ENCODE data around the gene ETV5. TPM values are rescaled to one million over a fixed set of nuclear protein-coding genes. Genes with fewer than 3 reads are reported as not detected.

ETV5 gene
- total RNA-seq, 2 donors from 2014 or later: 0.99 to 1.2 TPM

DNA sequence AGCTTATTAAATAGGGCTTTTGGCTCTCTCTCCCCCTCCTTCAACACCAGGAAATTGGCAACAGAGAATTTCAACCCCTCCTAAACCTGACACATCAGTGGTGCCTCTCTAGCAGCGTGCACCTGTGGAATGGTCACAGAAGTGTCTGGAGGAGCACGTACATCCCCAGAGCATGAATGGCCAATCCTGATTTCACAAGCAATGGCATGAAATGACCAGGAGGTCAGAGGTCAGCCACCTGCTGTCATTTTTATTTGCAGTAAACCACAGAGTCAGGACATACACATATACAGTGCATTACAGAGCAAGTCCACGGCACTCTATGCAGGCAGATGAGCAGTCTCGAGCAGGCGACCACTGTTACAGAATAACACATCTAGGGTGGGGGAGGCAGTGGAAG is 25.1 kb upstream of the ETV5 start:
- H3K9me3 Mint-ChIP-seq: no peaks in the 10 kb centered on the region
- H3K4me1 Mint-ChIP-seq: no peaks in the 10 kb centered on the region
- H3K36me3 Mint-ChIP-seq (ENCODE audit: low read depth): no peaks in the 10 kb centered on the region
- no peak for ATAC-seq (replicated peaks)
- H3K4me3 Mint-ChIP-seq: no peak overlapping the region
- peaks cover 23% of the 10 kb centered on the region for H3K27me3 Mint-ChIP-seq
- H3K27ac Mint-ChIP-seq: no peak overlapping the region

DNA sequence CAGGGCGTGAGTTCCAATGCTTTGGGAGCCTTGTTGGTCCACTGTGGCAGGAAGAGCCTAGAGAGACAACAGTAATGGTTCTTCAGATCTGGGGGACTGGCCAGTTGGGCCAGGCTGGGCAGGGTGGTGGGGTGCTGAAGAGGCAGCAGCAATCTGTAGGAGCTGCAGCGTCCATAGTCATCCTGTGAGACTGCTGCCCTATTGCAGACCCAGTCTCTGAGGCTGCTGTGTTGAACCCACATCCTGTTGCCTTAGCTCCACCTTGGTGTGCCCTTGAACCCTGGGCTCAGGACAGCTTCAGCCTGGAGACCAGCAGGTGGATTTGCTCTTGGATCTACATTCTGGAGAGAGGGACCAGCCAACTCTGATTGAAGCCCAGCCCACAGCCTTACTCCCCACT is 23.6 kb upstream of the ETV5 start:
- H3K36me3 Mint-ChIP-seq (ENCODE audit: low read depth): no peaks in the 10 kb centered on the region
- H3K4me3 Mint-ChIP-seq: no peak overlapping the region
- no peaks in the 10 kb centered on the region for H3K4me1 Mint-ChIP-seq
- H3K27me3 Mint-ChIP-seq: peaks cover 19% of the 10 kb centered on the region
- H3K27ac Mint-ChIP-seq: no peak overlapping the region
- no peaks in the 10 kb centered on the region for H3K9me3 Mint-ChIP-seq
- ATAC-seq (replicated peaks): no peak

DNA sequence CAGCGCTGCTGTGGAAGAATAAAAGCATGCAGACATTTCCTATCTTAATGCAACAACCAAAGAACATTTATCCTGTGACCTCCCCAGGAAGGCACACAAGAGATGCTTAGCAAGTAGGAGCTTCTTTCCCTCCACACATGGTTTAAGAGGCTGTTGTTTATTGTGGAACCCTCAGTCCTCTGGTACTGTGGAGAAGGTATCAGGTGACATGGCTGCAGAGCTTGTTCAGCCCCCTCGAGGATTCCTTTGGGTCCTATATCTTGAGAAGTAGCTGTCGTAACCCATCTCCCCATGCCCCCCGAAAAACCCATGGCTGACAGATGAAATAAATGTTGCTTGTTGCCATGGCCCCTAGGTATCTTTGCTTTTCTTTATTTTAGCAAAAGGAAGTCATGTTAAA is 20.3 kb upstream of the ETV5 start:
- Mint-ChIP-seq H3K27me3 (peaks cover 14% of the 10 kb centered on the region), H3K4me3 (no peak overlapping the region), H3K4me1 (no peaks in the 10 kb centered on the region), H3K36me3 (ENCODE audit: low read depth) (no peaks in the 10 kb centered on the region), H3K9me3 (no peaks in the 10 kb centered on the region), H3K27ac (no peak overlapping the region)
- ATAC-seq (replicated peaks): no peak

DNA sequence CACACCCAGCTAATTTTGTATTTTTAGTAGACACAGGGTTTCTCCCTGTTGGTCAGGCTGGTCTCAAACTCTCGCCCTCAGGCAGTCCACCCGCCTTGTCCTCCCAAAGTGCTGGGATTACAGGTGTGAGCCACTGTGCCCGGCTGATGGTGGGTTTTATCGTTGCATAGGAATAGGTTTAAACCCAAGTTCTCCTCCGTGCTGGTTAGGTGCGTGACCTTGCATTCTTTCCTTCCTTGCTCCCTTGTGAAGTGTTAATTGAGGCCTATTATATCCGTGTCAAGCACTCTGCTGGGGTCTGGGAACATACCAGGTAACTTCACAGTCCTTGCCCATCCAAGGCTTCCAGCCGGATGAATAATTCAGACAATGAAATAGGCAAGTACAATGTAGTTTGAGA is 19.3 kb upstream of the ETV5 start:
- Mint-ChIP-seq H3K4me3 (no peak overlapping the region), H3K36me3 (ENCODE audit: low read depth) (no peaks in the 10 kb centered on the region), H3K4me1 (no peaks in the 10 kb centered on the region), H3K27me3 (peaks cover 14% of the 10 kb centered on the region), H3K27ac (no peak overlapping the region), H3K9me3 (no peaks in the 10 kb centered on the region)
- no peak for ATAC-seq (replicated peaks)

DNA sequence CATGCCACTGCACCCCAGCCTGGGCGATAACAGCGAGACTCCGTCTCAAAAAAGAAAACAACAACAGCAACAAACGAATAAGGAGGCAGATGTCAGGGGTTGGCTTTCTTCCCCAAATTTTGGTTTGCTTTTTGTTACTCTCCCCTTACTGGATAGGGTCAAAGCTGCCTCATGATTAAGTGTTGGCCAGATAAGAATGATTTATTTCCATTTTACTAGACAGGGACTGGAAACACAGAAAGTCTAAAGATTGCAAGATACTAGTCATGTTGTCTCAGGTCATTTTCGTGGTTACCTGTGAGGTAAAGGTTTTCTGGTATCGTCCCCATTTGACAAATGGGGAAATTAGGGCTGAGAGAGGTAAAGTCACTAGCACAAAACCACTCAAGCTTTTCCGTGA is 18.6 kb upstream of the ETV5 start:
- H3K27me3 Mint-ChIP-seq: peaks cover 15% of the 10 kb centered on the region
- H3K36me3 Mint-ChIP-seq (ENCODE audit: low read depth): no peaks in the 10 kb centered on the region
- no peak for ATAC-seq (replicated peaks)
- no peaks in the 10 kb centered on the region for H3K4me1 Mint-ChIP-seq
- no peaks in the 10 kb centered on the region for H3K9me3 Mint-ChIP-seq
- no peak overlapping the region for H3K27ac Mint-ChIP-seq
- H3K4me3 Mint-ChIP-seq: no peak overlapping the region

DNA sequence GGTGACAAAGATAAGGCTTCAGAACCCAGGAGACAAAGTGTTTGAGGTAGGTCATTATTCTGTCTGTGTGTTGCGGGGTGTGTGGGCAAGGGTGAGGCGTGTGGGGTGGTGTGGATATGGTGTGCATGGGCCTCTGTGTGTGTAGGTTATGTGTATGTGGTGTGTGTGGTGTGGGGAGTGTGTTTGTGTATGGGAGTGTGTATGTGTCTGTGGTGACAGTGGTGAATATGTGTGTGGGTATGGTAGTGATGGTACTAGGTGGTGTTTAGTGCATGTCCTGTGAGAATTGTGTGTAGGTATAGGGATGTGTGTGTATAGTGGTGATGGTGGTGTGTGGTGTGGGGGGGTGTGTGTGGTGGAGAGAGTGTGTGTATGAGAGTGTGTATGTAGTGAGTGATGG is 16.2 kb upstream of the ETV5 start:
- H3K27me3 Mint-ChIP-seq: peaks cover 25% of the 10 kb centered on the region

DNA sequence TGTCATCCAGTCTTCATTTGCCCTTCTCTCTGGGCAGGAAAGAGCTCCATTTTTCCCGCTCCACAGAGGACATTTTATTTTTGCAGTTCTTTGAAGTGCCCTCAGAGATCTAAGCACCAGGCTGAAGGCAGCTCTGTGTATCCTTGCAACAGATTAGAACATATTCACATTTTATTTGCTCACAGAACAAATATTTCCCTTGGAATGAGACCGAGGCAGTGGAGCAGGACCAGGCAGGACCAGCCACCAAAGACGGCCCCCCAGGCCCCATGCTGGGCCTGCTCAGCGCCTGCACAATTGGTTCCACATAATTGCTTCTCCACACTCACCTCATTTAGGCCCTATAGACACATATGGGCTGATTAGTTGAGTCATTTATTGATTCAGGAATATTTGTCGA is 15.7 kb upstream of the ETV5 start:
- H3K27ac Mint-ChIP-seq: no peak overlapping the region
- H3K4me1 Mint-ChIP-seq: no peaks in the 10 kb centered on the region
- H3K9me3 Mint-ChIP-seq: no peaks in the 10 kb centered on the region
- H3K4me3 Mint-ChIP-seq: no peak overlapping the region
- no peaks in the 10 kb centered on the region for H3K36me3 Mint-ChIP-seq (ENCODE audit: low read depth)
- no peak for ATAC-seq (replicated peaks)
- peaks cover 24% of the 10 kb centered on the region for H3K27me3 Mint-ChIP-seq

More for the DNA sequence above, 16.2 kb upstream of the ETV5 start:
- no peak for ATAC-seq (replicated peaks)
- H3K4me1 Mint-ChIP-seq: no peaks in the 10 kb centered on the region
- H3K36me3 Mint-ChIP-seq (ENCODE audit: low read depth): no peaks in the 10 kb centered on the region
- no peak overlapping the region for H3K27ac Mint-ChIP-seq
- no peaks in the 10 kb centered on the region for H3K9me3 Mint-ChIP-seq
- no peak overlapping the region for H3K4me3 Mint-ChIP-seq

DNA sequence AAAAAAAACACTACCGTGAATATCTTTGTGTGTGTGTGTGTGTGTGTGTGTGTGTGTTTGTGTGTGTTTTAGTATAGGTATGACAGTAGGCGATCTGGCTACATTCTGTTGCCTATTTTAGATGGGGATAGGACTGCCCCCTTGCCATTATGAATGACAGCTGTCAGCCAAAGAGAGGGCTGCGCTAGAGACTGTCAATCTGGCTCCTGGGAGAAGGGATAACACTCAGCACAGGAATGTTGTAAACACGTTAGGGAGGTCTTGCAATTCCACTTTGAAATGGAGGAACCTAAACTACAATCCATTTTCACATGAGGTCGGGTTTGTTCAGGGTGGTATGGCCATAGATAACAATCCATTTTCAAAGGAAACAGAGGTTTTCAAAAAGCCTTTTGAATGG is 14.1 kb upstream of the ETV5 start:
- Mint-ChIP-seq H3K9me3 (no peaks in the 10 kb centered on the region), H3K4me3 (no peak overlapping the region), H3K36me3 (ENCODE audit: low read depth) (no peaks in the 10 kb centered on the region), H3K4me1 (no peaks in the 10 kb centered on the region), H3K27me3 (peaks cover 36% of the 10 kb centered on the region), H3K27ac (no peak overlapping the region)
- ATAC-seq (replicated peaks): no peak

DNA sequence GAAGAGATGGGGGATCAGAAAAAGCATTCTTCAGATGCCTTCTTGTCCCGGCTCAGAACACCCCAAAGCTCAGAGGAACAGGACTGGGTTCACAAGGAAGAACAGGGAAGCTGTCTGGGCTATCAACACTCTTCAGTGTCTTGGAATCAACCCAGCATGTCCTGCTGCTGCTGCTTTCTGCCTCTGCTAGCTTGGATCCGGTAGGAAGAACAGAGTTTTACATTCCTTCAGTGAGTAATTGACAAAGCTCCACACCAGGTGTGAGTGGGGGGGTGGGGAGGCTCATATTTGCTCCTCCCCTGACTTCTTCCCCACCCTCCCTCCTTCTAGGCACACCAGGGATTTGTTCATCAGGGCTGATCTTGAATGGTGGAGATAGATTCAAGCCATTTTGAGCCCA is 13.1 kb upstream of the ETV5 start:
- H3K4me1 Mint-ChIP-seq: no peaks in the 10 kb centered on the region
- H3K36me3 Mint-ChIP-seq (ENCODE audit: low read depth): no peaks in the 10 kb centered on the region

DNA sequence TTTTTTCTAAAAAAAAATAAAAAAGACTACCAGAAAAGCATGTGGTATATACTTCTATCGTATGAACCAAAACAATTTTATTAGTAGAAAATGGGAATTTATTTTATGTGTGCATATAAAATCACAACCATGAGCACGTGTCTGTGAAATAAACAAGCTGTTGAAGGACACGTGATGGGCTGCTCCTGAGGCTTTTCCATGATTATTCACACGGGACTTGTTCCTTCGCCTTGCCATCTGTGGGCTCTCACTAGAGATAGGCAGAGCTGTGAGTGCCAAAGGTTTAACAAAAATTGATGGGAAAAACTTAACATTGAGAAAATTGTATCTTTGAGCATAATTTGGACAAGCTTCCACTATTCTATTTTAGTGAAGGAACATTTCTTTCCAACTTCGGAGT is 12.4 kb upstream of the ETV5 start:
- Mint-ChIP-seq H3K27ac (no peak overlapping the region), H3K9me3 (no peaks in the 10 kb centered on the region), H3K27me3 (peaks cover 48% of the 10 kb centered on the region), H3K4me3 (no peak overlapping the region), H3K36me3 (ENCODE audit: low read depth) (no peaks in the 10 kb centered on the region), H3K4me1 (no peaks in the 10 kb centered on the region)
- no peak for ATAC-seq (replicated peaks)

More for the DNA sequence above, 13.1 kb upstream of the ETV5 start:
- Mint-ChIP-seq H3K27ac (no peak overlapping the region), H3K9me3 (no peaks in the 10 kb centered on the region), H3K27me3 (peaks cover 42% of the 10 kb centered on the region), H3K4me3 (no peak overlapping the region)
- no peak for ATAC-seq (replicated peaks)

DNA sequence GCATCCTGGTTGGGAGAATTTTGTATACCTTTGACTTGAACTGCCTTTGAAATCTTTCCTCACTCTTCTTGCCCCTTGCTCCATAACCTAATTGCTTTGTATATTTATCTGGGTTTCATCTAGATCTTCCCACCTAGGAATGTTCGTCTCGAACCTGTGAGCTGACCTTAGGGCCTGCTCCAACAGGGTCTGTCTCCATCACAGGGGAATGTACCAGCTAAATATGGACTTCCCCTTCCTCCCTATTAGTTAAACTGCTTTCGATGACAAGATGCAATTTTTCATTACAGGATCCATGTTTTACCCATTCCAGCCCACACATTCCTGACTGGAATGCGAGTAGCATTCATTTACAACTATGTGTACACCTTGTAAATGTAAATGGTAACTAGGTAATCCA is 10.6 kb upstream of the ETV5 start:
- H3K9me3 Mint-ChIP-seq: no peaks in the 10 kb centered on the region
- no peaks in the 10 kb centered on the region for H3K36me3 Mint-ChIP-seq (ENCODE audit: low read depth)
- H3K27me3 Mint-ChIP-seq: peaks cover 55% of the 10 kb centered on the region
- H3K4me3 Mint-ChIP-seq: no peak overlapping the region
- H3K27ac Mint-ChIP-seq: no peak overlapping the region
- no peaks in the 10 kb centered on the region for H3K4me1 Mint-ChIP-seq
- no peak for ATAC-seq (replicated peaks)

DNA sequence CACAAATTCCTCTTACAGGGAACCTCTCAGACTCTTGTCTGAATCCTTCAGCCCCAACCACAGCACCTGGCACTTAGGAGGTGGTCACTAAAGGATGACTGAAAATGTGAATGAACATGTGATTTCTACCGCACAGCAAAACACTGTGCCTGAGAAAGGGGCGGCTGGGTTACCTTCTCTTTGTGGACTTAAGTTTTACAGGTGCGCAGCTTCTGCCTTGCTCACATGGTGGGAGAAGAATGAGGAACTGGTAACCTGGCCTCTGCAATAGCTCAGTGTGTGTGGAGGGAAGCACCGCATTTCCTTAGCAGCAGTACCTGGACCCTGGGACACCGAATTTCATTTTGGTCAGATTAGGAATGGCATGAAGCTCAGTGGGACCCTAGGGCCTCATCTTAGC is 9.8 kb upstream of the ETV5 start:
- ATAC-seq (replicated peaks): no peak
- H3K4me1 Mint-ChIP-seq: no peaks in the 10 kb centered on the region
- no peaks in the 10 kb centered on the region for H3K36me3 Mint-ChIP-seq (ENCODE audit: low read depth)
- no peaks in the 10 kb centered on the region for H3K9me3 Mint-ChIP-seq
- H3K4me3 Mint-ChIP-seq: no peak overlapping the region
- peaks cover 60% of the 10 kb centered on the region for H3K27me3 Mint-ChIP-seq
- no peak overlapping the region for H3K27ac Mint-ChIP-seq

DNA sequence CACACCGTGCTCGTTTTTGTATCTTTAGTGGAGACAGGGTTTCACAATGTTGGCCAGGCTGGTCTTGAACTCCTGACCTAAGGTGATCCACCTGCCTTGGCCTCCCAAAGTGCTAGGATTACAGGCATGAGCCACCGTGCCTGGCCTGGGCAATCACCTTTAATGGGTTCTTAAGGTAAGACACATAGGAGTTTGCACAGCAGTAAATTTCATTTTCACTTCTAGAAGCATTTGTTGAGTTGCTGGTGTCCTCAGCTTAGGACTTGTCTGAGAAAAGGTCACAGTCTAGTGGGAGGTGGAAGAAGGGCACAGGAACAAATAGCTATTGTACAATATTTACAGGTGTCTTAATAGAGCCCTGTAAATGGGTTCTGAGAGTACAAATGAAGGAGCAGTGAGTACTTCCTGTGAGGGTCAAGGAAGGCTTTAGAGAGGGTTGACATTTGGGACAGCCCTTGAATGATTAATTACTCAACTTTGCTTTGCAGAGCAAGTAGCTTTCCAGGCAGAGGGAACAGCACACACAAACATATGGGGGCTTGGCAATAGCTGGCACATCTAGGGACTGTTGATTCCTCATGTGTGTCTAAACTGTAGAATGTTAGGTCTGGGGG is 8.7 kb upstream of the ETV5 start:
- Mint-ChIP-seq H3K27ac (no peak overlapping the region), H3K4me3 (no peak overlapping the region), H3K9me3 (no peaks in the 10 kb centered on the region), H3K27me3 (peaks cover 64% of the 10 kb centered on the region), H3K36me3 (ENCODE audit: low read depth) (no peaks in the 10 kb centered on the region), H3K4me1 (no peaks in the 10 kb centered on the region)
- no peak for ATAC-seq (replicated peaks)

DNA sequence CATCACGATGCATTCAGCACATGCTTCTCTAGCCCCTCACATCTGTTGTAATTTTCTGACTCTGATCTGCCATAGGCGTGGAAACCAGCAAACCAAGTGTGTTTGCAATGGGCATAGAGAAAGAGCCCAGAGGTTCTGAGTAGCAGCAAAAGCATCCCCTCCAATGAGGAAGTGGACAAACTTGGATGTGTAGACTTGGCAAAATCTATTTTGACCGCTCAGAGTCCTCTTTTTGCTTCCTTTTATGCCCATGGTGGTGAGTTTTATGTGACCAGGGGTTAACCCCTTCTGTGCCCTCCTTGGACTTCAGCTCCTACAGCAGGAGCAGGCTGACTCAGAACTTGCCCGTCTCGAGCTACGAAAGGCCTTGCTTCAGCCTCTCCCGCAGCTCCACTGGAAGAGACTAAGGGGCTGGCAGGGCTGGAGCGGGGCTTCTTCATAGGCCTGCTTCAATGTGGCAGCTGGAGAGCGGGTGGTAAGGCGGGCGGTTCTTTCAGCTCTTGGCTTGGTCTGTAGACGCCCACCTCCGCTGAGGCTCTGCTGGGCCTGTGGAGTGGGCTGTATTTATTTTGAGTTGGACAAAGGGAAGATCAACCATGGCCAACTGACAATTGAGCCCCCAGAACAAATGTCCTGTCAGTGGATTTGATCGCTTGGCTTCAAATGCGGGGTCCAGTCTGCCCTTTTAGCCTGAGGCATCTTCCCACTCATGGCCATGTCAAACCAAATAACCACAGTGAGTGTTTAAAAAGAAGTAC is 6.5 kb upstream of the ETV5 start:
- Mint-ChIP-seq H3K27me3 (peaks cover 76% of the 10 kb centered on the region), H3K36me3 (ENCODE audit: low read depth) (no peaks in the 10 kb centered on the region), H3K4me1 (peaks cover 14% of the 10 kb centered on the region), H3K9me3 (no peaks in the 10 kb centered on the region), H3K27ac (no peak overlapping the region), H3K4me3 (no peak overlapping the region)
- ATAC-seq (replicated peaks): no peak
